GDM1 (cell line): Measurements from ENCODE around the gene CRACR2B.

ENCODE experiments used
- DNase-seq: peaks from one replicate; lab custom pipeline; 2025; lab: John Stamatoyannopoulos, UW

The CRACR2B gene

DNA sequence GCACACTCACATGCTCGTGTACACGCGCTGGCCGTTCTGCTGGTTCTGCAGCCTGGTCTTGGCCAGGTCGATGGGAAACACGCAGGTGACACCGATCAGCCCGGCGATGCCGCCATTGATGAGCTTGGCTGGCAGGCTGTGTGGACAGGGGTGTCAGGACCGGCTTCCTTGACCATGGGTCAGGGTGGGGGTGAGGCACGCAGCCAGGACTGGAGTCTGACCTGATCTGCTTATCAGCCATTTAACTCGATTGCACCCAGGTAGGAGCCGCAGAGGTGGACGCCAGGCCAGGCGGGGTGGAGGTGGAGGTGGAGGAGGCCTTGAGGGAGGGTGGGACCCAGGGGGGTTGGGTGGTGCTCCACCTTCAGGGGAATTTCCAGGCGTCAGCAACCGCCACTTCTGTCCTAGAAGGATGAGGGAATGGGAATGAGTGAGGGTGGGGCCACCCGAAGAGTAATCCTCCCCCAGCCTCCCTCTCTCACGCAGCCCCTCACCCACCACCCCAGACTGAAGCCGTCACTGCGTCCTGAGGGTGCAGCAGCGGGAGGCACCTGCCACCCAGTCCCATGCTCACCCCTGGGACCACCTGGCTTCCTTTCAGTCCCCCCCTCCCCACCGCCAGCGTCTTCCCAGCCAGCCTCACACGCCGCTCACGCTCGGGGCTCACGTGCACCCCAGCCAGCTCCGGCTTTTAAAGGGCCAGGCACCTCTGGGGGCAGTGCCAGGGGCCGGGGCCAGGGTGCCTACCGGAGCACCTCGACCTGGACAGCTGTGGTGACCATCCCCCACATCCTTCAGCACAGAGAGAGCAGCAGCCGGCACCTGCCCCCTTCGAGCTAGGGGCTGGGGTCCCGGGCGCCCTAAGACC, 32.7 kb upstream of the CRACR2B start:
- no peak for DNase-seq

DNA sequence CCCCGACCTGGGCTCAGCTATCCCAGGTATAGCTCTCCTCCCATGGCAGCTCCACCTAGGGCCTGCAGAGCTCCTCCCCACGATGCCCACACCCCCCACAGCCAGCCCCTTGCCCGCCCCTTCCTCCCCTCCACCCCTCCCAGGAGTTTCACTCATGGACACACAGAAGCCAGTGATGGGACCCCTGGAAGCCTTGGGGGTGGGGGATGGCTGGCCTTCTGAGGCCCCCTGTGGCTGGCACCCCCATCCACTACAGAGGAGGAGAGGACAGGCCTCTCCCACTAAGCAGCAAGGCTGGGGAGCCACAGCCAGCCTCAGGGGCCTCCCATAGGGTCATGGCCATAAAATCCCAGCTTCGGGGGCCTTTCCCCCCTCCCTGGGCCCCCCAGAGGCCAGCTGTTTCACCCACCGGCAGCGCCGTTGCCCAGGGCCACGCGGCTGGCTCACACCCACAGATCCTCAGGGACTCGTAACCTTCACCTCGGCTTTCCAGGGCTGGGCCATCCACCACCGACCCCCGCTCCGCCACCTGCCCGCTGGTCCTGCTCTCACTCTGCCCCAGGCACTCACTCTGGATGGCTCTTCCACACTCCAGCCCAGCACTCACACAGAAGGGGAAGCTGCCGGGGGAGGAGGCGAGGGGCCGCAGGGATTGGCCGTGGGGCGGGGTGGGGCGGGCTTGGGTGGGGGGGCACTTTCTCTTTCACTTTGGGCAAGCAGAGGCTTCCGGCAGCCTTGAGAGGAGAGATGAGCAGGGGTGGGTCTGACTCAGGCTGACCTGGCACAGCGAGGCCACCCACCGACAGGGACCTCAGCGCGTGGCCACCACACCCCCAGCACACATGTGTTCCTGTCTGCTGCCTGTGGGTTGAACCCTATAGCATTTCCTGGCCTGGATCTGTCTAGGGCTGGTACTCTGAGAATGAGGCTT, 31.8 kb upstream of the CRACR2B start:
- peak; percentile 63 for DNase-seq

DNA sequence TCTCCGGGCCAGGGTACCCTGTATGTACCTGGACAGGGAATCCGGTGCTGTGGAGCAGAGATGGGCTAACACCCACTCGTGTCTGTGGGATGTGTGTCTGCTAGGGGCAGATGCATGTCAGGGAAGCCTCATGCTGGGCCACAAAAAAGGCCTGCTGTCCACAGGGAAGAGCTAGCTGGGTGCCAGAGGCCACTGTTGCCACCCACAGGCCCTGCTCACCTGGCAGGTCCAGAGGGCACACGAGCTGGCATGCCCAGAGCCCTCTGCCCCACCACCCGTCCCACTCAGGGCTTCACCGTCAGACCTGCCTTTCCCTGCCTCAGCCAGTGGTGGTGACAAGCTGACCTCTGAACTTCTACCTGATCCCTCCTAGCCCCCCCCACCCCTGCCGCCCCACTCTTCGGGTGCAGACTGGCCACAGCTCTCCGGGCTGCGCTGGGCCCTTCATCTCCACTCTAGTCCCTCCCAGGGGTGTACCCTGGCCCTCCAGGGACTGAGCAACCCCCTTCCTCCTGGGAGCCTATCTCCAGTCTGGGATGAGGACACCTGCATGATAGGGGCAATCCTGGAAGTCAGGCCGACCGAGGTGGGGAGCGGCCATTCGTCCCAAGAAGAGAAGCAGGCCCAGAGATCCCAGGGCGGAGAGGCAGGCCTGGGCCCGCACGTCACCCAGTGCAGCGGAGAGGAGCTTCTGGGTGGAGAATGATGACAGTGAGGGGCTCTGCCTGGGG, 31.0 kb upstream of the CRACR2B start:
- no peak for DNase-seq

DNA sequence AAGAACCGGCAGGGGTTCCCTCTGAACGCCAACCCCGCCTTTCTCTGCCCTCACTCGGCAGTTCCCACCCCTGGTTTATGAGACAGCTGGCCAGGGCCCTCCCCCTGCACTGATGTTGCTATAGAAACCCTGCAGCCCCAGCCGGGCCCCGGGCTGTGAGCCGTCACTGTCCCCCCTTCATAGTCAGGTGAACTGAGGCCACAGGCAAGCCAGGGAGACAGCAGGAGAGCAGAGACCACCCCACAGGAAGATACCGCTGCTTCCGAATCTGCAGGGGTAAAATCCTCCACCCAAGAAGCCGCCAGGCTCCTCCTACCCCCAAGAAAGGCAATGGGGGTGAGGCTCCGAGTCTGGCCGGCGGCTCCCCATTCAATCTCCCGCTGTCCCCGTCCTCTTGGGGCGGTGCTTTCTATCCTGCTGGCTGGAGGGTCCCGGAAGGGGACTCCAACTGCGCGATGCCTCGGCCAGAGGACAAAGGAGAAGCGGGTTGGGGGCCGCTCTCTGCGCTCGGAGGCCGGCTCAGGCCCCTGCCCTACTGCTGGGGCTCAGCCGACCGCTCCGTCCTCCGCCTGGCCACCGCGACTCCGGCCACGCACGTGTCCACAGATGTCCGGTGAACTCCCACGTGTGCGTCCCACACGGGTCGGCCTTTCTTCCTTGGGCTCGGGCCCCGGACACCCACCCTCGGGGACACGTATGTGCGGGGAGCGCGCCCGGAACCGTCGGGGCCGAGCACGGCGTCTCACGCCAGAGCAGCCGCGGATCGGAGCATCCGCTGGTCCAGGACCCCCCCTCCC, 30.2 kb upstream of the CRACR2B start:
- peak; percentile 43 for DNase-seq

DNA sequence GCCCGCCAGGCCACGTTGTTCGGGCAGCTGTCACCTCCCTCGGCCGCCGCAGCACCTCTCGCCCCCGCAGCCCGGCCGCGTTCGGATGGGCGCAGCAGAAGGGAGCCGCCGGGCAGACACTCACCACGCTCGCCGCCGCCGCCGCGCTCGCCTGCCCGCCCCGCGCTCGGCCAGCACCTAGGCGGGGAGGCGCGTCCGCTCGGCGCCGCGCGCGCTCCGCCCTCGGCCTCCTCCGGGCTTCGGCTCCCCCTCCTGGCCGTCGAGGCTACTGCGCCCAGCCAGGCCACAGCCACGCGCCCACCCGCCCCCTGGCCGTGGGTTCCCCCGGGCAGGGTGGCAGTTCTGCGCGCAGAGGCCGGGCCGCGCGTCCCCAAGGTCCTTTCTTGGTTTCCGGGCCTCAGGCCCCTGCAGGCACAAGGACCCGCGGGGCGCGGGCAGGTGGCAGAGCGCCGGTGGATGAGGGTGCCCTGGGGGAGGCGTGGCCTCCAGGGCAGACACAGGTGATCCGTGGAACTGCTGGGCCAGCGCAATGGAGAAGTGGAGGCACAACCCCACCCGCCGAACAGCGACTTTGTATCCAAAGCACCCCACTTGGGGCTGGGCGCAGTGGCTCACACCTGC, 29.5 kb upstream of the CRACR2B start, which contains the start of gene SLC25A22:
Gene SLC25A22 (minus strand): TSS at position 189 of the 621 bp plus-strand sequence. CDS start 3,275 bp downstream, outside the sequence.
- peak; percentile 77 for DNase-seq

DNA sequence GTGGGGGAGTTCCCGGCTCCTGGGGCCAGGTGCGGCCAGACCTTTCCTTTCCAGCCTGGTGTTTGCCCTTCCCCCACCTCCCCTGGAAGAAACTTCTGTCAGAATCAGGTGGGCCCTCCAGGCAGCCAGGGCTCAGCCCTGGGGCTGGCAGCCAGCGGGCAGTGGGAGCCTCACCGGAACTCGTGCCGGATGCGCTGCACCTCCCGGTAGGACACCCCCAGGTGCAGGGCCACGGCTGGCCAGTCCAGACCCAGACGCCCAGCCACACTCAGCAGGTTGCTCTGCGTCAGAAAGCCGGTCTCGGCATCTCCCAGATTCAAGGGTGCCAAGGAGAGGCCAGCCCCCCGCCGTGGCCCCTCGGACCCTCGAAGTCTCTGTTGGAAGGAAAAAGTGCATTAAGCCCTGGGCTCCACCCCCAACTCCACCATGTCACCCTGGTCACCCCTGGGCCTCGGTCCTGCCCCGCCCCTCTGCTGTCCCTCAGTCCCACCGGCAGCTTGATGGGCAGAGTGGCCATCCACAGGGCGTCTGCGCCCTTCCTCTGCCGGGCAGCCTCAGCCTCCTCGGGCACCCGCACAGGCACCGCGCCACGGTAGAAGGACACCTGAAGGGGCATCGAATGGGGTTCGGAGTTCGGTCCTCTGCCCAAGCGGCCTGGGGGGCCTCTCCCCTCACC, 27.9 kb upstream of the CRACR2B start:
- no peak for DNase-seq

DNA sequence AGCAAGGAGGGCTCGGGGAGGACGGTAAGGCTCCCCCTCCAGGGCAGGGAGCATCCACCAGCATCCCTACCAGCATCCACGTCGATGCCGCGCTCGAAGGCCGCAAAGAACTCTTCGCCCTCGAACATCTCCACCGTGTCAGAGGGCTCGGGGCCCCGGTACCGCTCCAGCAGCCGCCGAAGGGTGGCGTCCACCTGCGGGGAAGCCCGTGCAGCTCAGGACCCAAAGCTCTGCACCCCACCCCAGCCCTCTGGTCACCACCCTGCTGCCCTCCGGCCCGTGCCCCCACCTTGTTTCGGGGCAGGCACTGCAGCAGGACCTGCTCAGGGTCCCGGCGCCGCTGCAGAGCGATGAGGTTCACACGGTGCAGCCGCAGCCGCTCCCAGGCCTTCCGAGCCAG, 27.2 kb upstream of the CRACR2B start:
- DNase-seq, result no peak

DNA sequence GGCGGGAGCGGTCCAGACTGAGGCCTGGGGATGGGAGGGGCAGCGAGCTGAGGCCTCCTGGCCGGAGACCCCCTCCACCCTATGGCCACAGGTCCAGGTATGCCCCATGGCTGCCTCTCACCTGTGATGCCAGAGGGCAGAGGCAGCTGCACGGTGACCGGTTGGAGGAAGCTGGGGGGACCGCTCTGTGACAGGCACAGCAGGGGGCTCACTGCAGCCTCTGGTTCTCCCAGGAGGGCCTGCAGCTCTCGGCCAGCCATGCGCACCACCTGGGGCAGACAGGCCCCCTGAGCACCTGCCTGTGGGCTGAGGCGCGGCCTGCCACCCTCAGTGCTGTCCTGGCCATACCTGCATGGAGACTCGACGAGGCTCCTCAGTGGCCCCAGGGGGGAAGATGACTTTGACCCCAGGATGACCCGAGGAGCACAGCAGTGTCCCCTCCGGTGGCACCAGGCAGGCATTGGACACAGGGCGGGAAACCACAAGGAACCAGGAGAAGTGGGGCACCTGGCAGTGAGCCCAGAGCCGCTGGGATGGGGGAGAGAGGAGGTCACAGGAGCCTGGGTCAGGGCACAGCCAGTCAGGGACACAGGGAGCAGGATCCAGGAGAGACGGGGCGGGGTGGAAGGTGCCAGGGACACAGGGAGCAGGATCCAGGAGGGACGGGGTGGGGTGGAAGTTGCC, 26.5 kb upstream of the CRACR2B start:
- no peak for DNase-seq

DNA sequence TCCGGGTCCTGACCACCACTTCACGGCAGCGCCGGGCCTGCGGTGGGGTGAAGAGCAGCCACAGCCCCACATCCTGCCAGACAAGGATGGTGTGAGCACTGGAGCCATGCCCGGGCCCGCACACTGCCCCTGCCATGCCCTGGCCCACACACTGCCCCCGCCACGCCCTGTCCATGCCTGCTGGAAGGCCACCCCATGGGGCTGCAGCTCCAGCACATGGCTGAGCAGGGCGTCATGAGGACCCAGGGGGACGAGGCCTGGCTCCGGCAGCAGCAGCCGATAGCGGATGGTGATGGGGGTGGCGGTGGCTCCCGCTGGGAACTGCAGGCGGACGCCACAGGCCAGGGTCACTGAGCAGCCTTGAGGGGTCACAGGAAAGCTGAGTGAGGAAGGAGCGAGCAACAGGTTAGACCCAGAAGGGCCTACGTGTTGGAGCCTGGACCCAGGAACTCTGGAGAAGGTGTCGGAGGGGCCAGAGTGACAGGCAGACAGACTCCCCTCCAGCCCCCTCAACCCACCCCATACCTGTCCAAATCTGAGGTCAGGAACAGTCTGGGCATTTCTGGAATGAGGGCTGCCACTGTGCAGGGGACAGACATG, 25.6 kb upstream of the CRACR2B start:
- DNase-seq, result no peak

DNA sequence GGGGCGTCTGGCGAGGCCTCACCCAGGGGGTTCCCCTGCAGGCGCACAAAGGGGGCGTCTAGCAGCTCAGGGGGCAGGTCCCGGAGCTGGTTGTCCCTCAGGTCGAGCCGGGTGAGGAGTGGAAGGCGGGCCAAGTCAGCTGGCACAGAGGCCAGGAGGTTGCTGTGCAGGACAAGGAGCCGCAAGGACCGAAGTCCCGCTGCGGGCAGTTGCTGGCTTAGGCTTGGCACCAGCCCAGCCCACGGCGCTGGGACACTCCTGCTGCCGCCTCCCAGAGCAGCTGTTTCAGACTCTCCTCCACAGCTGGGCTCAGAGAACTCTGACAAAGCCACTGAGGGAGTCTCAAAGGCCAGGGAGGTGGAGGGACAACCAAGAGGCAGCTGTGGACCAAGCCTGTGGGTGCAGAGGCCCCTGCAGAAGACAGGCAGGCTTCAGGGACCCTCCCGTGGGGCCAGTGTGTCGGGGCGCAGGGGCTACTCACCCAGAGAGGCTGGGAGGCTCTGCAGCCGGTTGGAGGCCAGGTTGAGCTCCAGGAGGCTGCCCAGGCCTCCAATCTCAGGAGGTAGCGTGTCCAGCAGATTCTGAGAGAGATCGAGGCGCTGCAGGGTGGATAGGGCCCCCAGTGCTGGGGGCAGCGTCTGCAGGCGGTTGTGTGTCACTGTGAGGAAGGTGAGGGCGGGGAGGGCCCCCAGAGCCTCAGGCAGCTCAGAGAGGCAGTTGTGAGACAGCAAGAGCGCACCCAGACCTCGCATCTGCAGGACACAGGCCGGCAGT, 24.8 kb upstream of the CRACR2B start:
- DNase-seq, result no peak

DNA sequence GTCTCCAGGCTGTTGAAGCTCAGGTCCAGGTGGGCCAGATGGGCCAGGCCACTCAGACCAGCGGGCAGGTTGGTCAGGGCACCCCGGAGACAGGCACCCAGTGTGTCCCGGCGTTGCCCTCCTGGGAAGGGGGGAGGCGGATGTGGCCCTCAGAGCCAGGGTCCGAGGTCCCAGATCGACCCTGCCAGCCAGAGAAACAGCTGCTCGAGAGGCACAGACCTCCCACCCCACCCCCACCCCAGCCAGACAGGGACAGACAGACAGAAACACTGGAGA, 24.3 kb upstream of the CRACR2B start:
- no peak for DNase-seq

DNA sequence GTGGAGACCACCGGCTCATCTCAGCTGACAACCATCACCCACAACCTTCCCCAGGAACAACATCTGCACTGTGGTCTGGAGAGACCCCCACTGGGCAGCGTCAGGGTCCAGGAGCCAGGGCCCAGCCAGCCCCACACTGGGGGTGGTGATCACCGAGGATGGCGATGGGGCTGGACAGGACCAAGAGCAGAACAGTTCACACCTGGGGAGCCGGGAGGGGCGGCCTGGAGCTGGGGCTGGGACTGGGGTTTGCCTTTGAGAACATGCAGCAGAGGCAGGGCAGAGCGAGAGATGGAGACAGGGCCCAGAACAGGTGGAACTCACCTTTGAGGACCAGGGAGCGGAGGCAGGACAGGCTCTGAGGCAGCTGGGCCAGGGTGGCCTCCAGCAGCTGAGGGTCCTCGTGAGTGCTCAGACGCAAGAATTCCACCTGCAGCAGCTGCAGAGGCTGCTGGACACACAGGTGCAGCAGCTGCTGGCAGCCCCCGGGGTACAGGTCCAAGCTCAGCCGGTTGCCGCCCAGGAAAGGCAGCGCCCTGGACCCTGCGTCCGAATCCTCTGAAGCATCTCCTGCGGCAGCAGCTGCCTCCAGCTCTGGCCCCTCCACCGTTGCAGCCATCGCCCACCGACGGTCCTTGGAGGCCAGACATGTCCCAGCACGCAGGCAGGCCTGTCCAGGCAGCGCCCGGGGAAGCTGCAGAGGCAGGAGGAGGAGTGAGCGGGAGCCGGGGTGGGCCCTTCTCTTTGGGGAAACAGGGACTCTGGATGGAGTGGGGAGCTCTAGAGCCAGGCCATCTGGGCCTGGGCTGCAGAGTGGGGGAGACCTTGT, 23.7 kb upstream of the CRACR2B start:
- DNase-seq, result no peak

DNA sequence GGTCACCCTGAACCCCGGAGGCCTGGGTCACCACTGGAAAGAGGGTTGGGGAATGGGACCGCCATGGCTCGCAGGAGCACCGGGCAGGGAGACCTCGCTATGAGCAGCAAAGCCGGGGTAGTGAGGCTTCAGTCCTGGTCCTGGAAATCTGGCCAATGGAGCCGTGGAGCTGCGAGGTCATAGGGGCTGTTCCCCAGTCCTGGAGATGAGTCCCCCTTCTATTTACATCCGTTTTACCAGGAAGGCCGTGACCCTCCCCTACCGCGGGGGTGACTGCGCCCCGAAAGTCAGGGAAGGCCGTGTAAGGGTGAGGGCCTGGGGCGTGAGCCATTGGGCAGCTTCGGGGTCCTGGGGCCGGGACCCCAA, 23.1 kb upstream of the CRACR2B start:
- no peak for DNase-seq

DNA sequence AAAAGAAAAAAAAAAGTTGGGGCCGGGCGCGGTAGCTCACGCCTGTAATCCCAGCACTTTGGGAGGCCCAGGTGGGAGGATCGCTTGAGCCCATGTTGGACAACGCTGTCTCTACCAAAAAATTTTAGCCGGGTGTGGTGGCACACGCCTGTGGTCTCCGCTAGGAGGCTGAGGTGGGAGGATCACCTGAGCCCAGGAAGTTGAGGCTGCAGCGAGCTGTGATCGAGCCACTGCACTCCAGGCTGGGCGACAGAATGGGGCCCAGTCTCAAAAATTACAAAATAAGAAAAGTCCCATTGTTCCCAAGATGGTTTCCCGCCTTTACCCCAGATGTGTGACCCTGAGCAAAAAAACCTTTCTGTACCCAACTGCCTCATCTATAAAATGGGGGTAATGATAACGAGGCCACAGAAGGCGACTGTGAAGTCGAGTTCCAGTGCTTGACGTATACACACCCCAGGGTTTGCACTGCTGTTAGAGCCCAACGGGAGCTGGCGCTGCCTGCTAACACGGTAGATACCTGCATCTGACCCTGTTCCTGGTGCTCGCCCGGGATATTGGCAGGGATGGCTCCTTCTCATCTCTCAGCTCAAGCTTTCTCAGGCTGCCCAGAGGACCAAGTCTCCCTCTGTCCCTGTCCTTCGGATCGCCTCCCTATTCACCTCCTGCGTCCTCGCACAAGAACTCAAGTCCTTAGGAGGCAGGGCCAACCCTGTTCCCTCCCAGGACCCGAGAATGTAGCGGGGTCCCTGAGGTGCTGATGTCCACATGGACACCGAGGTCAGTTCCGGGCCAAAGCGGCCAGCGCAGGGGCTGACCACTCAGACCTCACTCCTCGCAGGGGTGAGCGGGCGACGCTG, 19.1 kb upstream of the CRACR2B start:
- no peak for DNase-seq

DNA sequence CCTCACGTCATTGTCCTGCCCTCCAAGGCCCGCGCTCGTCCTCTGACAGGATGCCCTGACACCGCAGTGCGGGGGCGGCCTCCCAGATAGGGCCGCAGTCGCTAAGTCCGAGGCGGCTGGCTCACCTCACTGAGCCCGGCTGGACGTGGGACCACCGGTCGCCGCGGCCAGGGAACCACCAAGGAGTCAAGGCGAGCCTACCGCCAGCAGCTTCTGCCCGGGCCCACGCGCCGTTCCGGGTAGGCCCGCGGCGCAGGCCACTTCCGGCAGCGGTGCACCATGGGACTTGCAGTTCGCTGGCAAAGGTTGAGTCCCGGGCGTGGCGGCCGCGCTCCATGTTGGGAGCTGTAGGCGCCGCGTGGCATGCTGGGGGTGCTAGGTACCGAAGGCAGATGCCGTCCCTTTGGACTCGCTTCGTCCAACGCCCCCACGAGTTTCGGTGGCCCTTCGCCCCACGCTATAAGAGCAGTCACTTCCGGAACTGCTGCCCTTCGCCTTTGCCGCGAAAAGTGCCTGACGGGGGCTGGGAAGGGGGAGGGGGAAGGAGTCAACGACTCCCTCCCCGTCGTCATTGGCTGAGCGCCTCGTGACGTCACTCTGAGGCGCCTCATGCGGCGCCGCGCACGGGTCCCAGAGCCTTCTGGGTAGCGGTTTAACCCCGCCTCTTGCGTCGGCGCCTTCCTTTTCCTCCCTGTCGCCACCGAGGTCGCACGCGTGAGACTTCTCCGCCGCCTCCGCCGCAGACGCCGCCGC, 18.3 kb upstream of the CRACR2B start, which contains the start of gene RPLP2:
Gene RPLP2 (plus strand): TSS at position 681 of the 753 bp plus-strand sequence. CDS start 268 bp downstream, outside the sequence.
- DNase-seq, result peak; percentile 95

DNA sequence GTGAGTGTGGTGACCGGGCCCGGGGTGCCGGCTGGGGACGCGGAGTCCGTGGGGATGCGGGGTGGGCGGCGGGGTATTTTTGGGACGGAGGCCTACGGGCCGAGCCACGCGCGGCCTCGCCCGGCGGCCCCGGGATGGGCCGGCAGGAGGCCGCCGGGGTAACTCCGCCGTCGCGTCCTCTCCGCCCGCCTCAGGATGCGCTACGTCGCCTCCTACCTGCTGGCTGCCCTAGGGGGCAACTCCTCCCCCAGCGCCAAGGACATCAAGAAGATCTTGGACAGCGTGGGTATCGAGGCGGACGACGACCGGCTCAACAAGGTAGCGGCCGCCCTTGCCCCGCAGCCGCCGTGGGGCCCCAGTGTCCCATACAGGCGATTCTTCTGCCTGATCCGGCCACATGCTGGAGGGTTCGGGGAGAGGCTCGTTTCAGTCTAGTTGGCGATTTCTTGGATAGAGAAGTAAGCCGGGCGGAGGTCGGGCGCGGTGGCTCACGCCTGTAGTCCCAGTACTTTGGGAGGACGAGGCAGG, 17.6 kb upstream of the CRACR2B start:
- DNase-seq, result no peak
